GM23338 (cell line): ENCODE results near the gene TCIRG1. TPM values are rescaled to one million over a fixed set of nuclear protein-coding genes. Genes with fewer than 3 reads are reported as not detected.

Experiments used
- ATAC-seq: fragments of 200-7000 bp; cut with Tn5 transposase; 3 replicates; pipeline ENCODE4 v1.9.1; 2020
- DNase-seq: peaks from one replicate; pipeline ENCODE4 v3.0.0-alpha.2; 2015; ENCODE audit warnings: low spot score
- H2AFZ ChIP-seq: fragments of 200-600 bp; sonication (generic); 2 replicates; pipeline ENCODE4 v1.8.0; 2016; ENCODE audit warnings: antibody characterized with exemption, mild to moderate bottlenecking, moderate library complexity
- H3F3A ChIP-seq: fragments of 200-600 bp; sonication (generic); replicated peaks from 2 replicates; pipeline ENCODE4 v1.8.0; 2017; ENCODE audit warnings: antibody characterized with exemption, mixed run types, low read depth
- H3K27ac ChIP-seq: fragments of 200-600 bp; sonication (generic); 2 replicates; pipeline ENCODE4 v1.6.1; 2016; ENCODE audit warnings: low read depth
- H3K27me3 ChIP-seq: fragments of 200-600 bp; sonication (generic); 2 replicates; pipeline ENCODE4 v1.8.0; 2016; ENCODE audit warnings: mild to moderate bottlenecking, mixed run types, moderate library complexity; ENCODE audit not compliant: insufficient read depth
- H3K36me3 ChIP-seq: fragments of 200-600 bp; sonication (generic); 2 replicates; pipeline ENCODE4 v1.8.0; 2016; ENCODE audit warnings: mild to moderate bottlenecking; ENCODE audit not compliant: insufficient read depth
- H3K4me1 ChIP-seq: fragments of 200-600 bp; sonication (generic); 2 replicates; pipeline ENCODE4 v1.8.0; 2016; ENCODE audit warnings: mild to moderate bottlenecking, moderate library complexity; ENCODE audit not compliant: insufficient read depth
- H3K4me2 ChIP-seq: fragments of 200-600 bp; sonication (generic); 2 replicates; pipeline ENCODE4 v1.7.1; 2017; ENCODE audit warnings: mixed run types
- H3K4me3 ChIP-seq: fragments of 200-600 bp; sonication (generic); 2 replicates; pipeline ENCODE4 v1.6.1; 2016; ENCODE audit warnings: mixed run types
- H3K79me2 ChIP-seq: fragments of 200-600 bp; sonication (generic); replicated peaks from 2 replicates; pipeline ENCODE4 v1.8.0; 2017; ENCODE audit warnings: mild to moderate bottlenecking; ENCODE audit not compliant: insufficient read depth
- H3K9me2 ChIP-seq: fragments of 200-600 bp; sonication (generic); 2 replicates; pipeline ENCODE4 v1.8.0; 2017; ENCODE audit not compliant: insufficient read depth
- H4K20me1 ChIP-seq: fragments of 200-600 bp; sonication (generic); replicated peaks from 2 replicates; pipeline ENCODE4 v1.8.0; 2017; ENCODE audit warnings: mild to moderate bottlenecking; ENCODE audit not compliant: insufficient read depth
- H3K27ac Mint-ChIP-seq: 2 replicates; pipeline ENCODE4 v1.8.0; 2020; ENCODE audit warnings: inconsistent platforms, mild to moderate bottlenecking, moderate library complexity, mixed read lengths
- H3K27me3 Mint-ChIP-seq: 3 replicates; pipeline ENCODE4 v1.8.0; 2022; ENCODE audit warnings: low read depth, mild to moderate bottlenecking, moderate library complexity, mixed read lengths, inconsistent platforms; ENCODE audit not compliant: insufficient read depth, poor library complexity
- H3K36me3 Mint-ChIP-seq: 3 replicates; pipeline ENCODE4 v1.8.0; 2021; ENCODE audit warnings: low read depth, mild to moderate bottlenecking, inconsistent platforms, moderate library complexity, mixed read lengths
- H3K4me1 Mint-ChIP-seq: 3 replicates; pipeline ENCODE4 v1.8.0; 2020; ENCODE audit warnings: mild to moderate bottlenecking, inconsistent platforms, mixed read lengths
- H3K4me3 Mint-ChIP-seq: 3 replicates; pipeline ENCODE4 v1.8.0; 2021; ENCODE audit warnings: moderate library complexity, mild to moderate bottlenecking, inconsistent platforms, mixed read lengths
- H3K9me3 Mint-ChIP-seq: 3 replicates; pipeline ENCODE4 v1.8.0; 2020; ENCODE audit warnings: moderate library complexity, mild to moderate bottlenecking, inconsistent platforms, mixed read lengths
- CREB1 ChIP-seq: fragments of 250-450 bp; sonication (Bioruptor Pico); IDR thresholded peaks from 2 replicates; pipeline ENCODE4 v1.5.0; 2020; ENCODE audit warnings: low read depth, mild to moderate bottlenecking, moderate library complexity
- CTCF ChIP-seq, 2 experiments: fragments of 200-600 bp in 1 of 2; sonication (generic) in 1 of 2; conservative IDR thresholded peaks; 2 replicates each; pipeline versions ENCODE4 v1.5.1 to v1.6.1; 2016 to 2017; ENCODE audit warnings: antibody characterized with exemption in 2 of 2, low read depth in 2 of 2, mild to moderate bottlenecking in 2 of 2, moderate library complexity in 1 of 2
- EZH2 ChIP-seq: fragments of 200-600 bp; sonication (generic); IDR thresholded peaks from one replicate; pipeline ENCODE4 v1.8.0; 2017; ENCODE audit warnings: antibody characterized with exemption, mild to moderate bottlenecking, low read depth; ENCODE audit not compliant: unreplicated experiment
- EZH2phosphoT487 ChIP-seq: fragments of 200-600 bp; sonication (generic); IDR thresholded peaks from one replicate; pipeline ENCODE4 v1.8.1; 2018; ENCODE audit warnings: antibody characterized with exemption; ENCODE audit not compliant: unreplicated experiment
- JUNB ChIP-seq: IDR thresholded peaks from one replicate; pipeline ENCODE4 v1.6.1; 2016; ENCODE audit warnings: antibody characterized with exemption; ENCODE audit not compliant: unreplicated experiment
- NANOG ChIP-seq: IDR thresholded peaks from 2 replicates; pipeline ENCODE4 v1.6.1; 2016; ENCODE audit warnings: antibody characterized with exemption, borderline replicate concordance
- STAT1 ChIP-seq: IDR thresholded peaks from one replicate; pipeline ENCODE4 v1.6.1; 2016; ENCODE audit warnings: antibody characterized with exemption; ENCODE audit not compliant: unreplicated experiment
- ZNF114 ChIP-seq: fragments of 250-450 bp; sonication (Bioruptor Pico); IDR thresholded peaks from 2 replicates; pipeline ENCODE4 v1.5.0; 2020; ENCODE audit warnings: mild to moderate bottlenecking, moderate library complexity
- ZNF331 ChIP-seq: fragments of 250-450 bp; sonication (Bioruptor Pico); IDR thresholded peaks from 2 replicates; pipeline ENCODE4 v1.5.0; 2020; ENCODE audit warnings: low read depth, mild to moderate bottlenecking, moderate library complexity
- polyA plus RNA-seq: library from polyadenylated mRNA; unstranded; fragments of >200 nt; fragmentation: Nextera tagmentation; extraction: Ambion mirVana; gene quantifications from 2 replicates; pipeline ENCODE4 v1.2.1, GENCODE V29; 2016
- total RNA-seq: library from RNA; depleted of rRNA; stranded (reverse); fragments of >200 nt; shearing (Covaris generic); gene quantifications from 2 replicates; pipeline ENCODE4 v1.2.3, GENCODE V29; 2014
- TF ChIP-seq, protein P1 (sequence below): IDR thresholded peaks from 2 replicates; pipeline ENCODE4 v1.6.1; 2016; ENCODE audit warnings: antibody characterized with exemption
- TF ChIP-seq, protein P2 (sequence below): fragments of 250-450 bp; sonication (Bioruptor Pico); IDR thresholded peaks from 2 replicates; pipeline ENCODE4 v1.5.0; 2020; ENCODE audit warnings: mild to moderate bottlenecking, moderate library complexity

Gene TCIRG1
- total and polyA plus RNA-seq, 2 experiments from 2014 or later: 20.4 to 40.4 TPM

- TF ChIP-seq ZNF114 (CRISPR knock-in tag): no peak
- no peaks in the 10 kb centered on the region for H3K27me3 ChIP-seq
- no peak overlapping the region for H3K4me2 ChIP-seq
- peaks cover 10% of the 10 kb centered on the region; the same call in 1 of the 2 replicates for H3F3A ChIP-seq
- Mint-ChIP-seq H3K27ac (no peak overlapping the region; the same call in 1 of the 2 replicates), H3K4me1 (peaks cover 8% of the 10 kb centered on the region), H3K27me3 (peaks cover 14% of the 10 kb centered on the region), H3K36me3 (peaks cover 12% of the 10 kb centered on the region), H3K4me3 (no peak overlapping the region), H3K9me3 (no peaks in the 10 kb centered on the region)
- peaks cover 6% of the 10 kb centered on the region; the same call in 1 of the 2 replicates for H3K36me3 ChIP-seq
- peaks cover 18% of the 10 kb centered on the region for H3K4me1 ChIP-seq
- no peak overlapping the region for H3K4me3 ChIP-seq
- 0 out of 2 replicates have a peak overlapping the region, but pooled peaks have one; percentile 32 for H3K27ac ChIP-seq
- no peaks in the 10 kb centered on the region for H3K9me2 ChIP-seq
- ATAC-seq: no peak
- H2AFZ ChIP-seq: no peak overlapping the region
- DNase-seq: no peak
- H4K20me1 ChIP-seq: no peaks in the 10 kb centered on the region
- H3K79me2 ChIP-seq: peaks cover 3% of the 10 kb centered on the region
Measured at GRCh38 chr11:68036717-68037239, 2.0 kb upstream of the TCIRG1 start.

- Histone ChIP-seq H2AFZ (no peak overlapping the region), H4K20me1 (no peaks in the 10 kb centered on the region), H3K36me3 (peaks cover 6% of the 10 kb centered on the region; the same call in 1 of the 2 replicates), H3K27me3 (no peaks in the 10 kb centered on the region), H3K27ac (no peak overlapping the region), H3K79me2 (no peaks in the 10 kb centered on the region), H3K4me2 (no peak overlapping the region), H3K9me2 (no peaks in the 10 kb centered on the region), H3F3A (peaks cover 10% of the 10 kb centered on the region; the same call in 1 of the 2 replicates), H3K4me1 (peaks cover 18% of the 10 kb centered on the region), H3K4me3 (no peak overlapping the region)
- no peak overlapping the region; the same call in 1 of the 2 replicates for H3K27ac Mint-ChIP-seq
- peaks cover 11% of the 10 kb centered on the region for H3K36me3 Mint-ChIP-seq
- no peaks in the 10 kb centered on the region for H3K9me3 Mint-ChIP-seq
- peaks cover 7% of the 10 kb centered on the region for H3K4me1 Mint-ChIP-seq
- no peak overlapping the region for H3K4me3 Mint-ChIP-seq
- DNase-seq: no peak
- peaks cover 14% of the 10 kb centered on the region for H3K27me3 Mint-ChIP-seq
- ATAC-seq: no peak
- TF ChIP-seq STAT1 (no peak), ZNF331 (CRISPR knock-in tag) (no peak), CREB1 (CRISPR knock-in tag) (no peak), NANOG (no peak), EZH2 (no peak), CTCF (conservative IDR thresholded peaks at IDR 0.05; ENCODE audit: low read depth in 2 of 2) (no peak), EZH2phosphoT487 (no peak), ZNF114 (CRISPR knock-in tag) (no peak), JUNB (no peak)
- TF ChIP-seq, protein P1, sequence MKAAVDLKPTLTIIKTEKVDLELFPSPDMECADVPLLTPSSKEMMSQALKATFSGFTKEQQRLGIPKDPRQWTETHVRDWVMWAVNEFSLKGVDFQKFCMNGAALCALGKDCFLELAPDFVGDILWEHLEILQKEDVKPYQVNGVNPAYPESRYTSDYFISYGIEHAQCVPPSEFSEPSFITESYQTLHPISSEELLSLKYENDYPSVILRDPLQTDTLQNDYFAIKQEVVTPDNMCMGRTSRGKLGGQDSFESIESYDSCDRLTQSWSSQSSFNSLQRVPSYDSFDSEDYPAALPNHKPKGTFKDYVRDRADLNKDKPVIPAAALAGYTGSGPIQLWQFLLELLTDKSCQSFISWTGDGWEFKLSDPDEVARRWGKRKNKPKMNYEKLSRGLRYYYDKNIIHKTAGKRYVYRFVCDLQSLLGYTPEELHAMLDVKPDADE: no peak
- TF ChIP-seq, protein P2, sequence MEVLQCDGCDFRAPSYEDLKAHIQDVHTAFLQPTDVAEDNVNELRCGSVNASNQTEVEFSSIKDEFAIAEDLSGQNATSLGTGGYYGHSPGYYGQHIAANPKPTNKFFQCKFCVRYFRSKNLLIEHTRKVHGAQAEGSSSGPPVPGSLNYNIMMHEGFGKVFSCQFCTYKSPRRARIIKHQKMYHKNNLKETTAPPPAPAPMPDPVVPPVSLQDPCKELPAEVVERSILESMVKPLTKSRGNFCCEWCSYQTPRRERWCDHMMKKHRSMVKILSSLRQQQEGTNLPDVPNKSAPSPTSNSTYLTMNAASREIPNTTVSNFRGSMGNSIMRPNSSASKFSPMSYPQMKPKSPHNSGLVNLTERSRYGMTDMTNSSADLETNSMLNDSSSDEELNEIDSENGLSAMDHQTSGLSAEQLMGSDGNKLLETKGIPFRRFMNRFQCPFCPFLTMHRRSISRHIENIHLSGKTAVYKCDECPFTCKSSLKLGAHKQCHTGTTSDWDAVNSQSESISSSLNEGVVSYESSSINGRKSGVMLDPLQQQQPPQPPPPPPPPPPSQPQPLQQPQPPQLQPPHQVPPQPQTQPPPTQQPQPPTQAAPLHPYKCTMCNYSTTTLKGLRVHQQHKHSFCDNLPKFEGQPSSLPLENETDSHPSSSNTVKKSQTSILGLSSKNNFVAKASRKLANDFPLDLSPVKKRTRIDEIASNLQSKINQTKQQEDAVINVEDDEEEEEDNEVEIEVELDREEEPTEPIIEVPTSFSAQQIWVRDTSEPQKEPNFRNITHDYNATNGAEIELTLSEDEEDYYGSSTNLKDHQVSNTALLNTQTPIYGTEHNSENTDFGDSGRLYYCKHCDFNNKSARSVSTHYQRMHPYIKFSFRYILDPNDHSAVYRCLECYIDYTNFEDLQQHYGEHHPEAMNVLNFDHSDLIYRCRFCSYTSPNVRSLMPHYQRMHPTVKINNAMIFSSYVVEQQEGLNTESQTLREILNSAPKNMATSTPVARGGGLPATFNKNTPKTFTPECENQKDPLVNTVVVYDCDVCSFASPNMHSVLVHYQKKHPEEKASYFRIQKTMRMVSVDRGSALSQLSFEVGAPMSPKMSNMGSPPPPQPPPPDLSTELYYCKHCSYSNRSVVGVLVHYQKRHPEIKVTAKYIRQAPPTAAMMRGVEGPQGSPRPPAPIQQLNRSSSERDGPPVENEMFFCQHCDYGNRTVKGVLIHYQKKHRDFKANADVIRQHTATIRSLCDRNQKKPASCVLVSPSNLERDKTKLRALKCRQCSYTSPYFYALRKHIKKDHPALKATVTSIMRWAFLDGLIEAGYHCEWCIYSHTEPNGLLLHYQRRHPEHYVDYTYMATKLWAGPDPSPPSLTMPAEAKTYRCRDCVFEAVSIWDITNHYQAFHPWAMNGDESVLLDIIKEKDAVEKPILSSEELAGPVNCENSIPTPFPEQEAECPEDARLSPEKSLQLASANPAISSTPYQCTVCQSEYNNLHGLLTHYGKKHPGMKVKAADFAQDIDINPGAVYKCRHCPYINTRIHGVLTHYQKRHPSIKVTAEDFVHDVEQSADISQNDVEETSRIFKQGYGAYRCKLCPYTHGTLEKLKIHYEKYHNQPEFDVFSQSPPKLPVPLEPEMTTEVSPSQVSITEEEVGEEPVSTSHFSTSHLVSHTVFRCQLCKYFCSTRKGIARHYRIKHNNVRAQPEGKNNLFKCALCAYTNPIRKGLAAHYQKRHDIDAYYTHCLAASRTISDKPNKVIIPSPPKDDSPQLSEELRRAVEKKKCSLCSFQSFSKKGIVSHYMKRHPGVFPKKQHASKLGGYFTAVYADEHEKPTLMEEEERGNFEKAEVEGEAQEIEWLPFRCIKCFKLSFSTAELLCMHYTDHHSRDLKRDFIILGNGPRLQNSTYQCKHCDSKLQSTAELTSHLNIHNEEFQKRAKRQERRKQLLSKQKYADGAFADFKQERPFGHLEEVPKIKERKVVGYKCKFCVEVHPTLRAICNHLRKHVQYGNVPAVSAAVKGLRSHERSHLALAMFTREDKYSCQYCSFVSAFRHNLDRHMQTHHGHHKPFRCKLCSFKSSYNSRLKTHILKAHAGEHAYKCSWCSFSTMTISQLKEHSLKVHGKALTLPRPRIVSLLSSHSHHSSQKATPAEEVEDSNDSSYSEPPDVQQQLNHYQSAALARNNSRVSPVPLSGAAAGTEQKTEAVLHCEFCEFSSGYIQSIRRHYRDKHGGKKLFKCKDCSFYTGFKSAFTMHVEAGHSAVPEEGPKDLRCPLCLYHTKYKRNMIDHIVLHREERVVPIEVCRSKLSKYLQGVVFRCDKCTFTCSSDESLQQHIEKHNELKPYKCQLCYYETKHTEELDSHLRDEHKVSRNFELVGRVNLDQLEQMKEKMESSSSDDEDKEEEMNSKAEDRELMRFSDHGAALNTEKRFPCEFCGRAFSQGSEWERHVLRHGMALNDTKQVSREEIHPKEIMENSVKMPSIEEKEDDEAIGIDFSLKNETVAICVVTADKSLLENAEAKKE (CRISPR knock-in tag): no peak
Measured at GRCh38 chr11:68037411-68038225, 1.2 kb upstream of the TCIRG1 start.
